Stimulated activated naive CD8-positive, alpha-beta T cell treated with anti-CD3 and anti-CD28 coated beads, Interleukin-15, Interleukin-2, amounts not matched to agents 100 ng/mL and 50 ng/mL, for 24 hours (primary cell): Measurements from ENCODE around the gene FYN.

Source experiments
- H3K27ac Mint-ChIP-seq: one replicate; pipeline ENCODE4 v1.8.0; 2021; ENCODE audit warnings: mild to moderate bottlenecking, mixed read lengths
- H3K27me3 Mint-ChIP-seq: one replicate; pipeline ENCODE4 v1.8.0; 2021; ENCODE audit warnings: mixed read lengths
- H3K36me3 Mint-ChIP-seq: one replicate; pipeline ENCODE4 v1.8.0; 2021; ENCODE audit warnings: low read depth, mixed read lengths
- H3K4me1 Mint-ChIP-seq: one replicate; pipeline ENCODE4 v1.8.0; 2021; ENCODE audit warnings: low read depth, mixed read lengths
- H3K4me3 Mint-ChIP-seq: one replicate; pipeline ENCODE4 v1.8.0; 2021; ENCODE audit warnings: mild to moderate bottlenecking, mixed read lengths
- H3K9me3 Mint-ChIP-seq: one replicate; pipeline ENCODE4 v1.8.0; 2021; ENCODE audit warnings: mixed read lengths

Gene FYN

GRCh38 chr6:111777357-111777756 is 95.9 kb downstream of the FYN start:
- H3K36me3 Mint-ChIP-seq, result peaks cover 66% of the 10 kb centered on the region
- no peaks in the 10 kb centered on the region for H3K27me3 Mint-ChIP-seq
- peaks cover 91% of the 10 kb centered on the region for H3K4me1 Mint-ChIP-seq
- H3K27ac Mint-ChIP-seq, result peak overlapping the region; percentile 88
- no peaks in the 10 kb centered on the region for H3K9me3 Mint-ChIP-seq
- H3K4me3 Mint-ChIP-seq, result peak overlapping the region; percentile 42

- no peaks in the 10 kb centered on the region for H3K9me3 Mint-ChIP-seq
- peaks cover 74% of the 10 kb centered on the region for H3K36me3 Mint-ChIP-seq
- H3K27me3 Mint-ChIP-seq, result no peaks in the 10 kb centered on the region
- H3K27ac Mint-ChIP-seq, result peak overlapping the region; percentile 82
- peak overlapping the region; percentile 34 for H3K4me3 Mint-ChIP-seq
- H3K4me1 Mint-ChIP-seq, result peaks cover 91% of the 10 kb centered on the region
Measured at GRCh38 chr6:111776236-111777221, 96.7 kb downstream of the FYN start.

- Mint-ChIP-seq H3K9me3 (no peaks in the 10 kb centered on the region), H3K4me1 (peaks cover 91% of the 10 kb centered on the region), H3K4me3 (no peak overlapping the region), H3K36me3 (peaks cover 74% of the 10 kb centered on the region), H3K27ac (peak overlapping the region; percentile 82), H3K27me3 (no peaks in the 10 kb centered on the region)
Measured at GRCh38 chr6:111775145-111775922, 97.9 kb downstream of the FYN start.

- H3K4me3 Mint-ChIP-seq, result no peak overlapping the region
- peak overlapping the region; percentile 82 for H3K27ac Mint-ChIP-seq
- peaks cover 91% of the 10 kb centered on the region for H3K4me1 Mint-ChIP-seq
- H3K27me3 Mint-ChIP-seq, result no peaks in the 10 kb centered on the region
- H3K36me3 Mint-ChIP-seq, result peaks cover 72% of the 10 kb centered on the region
- no peaks in the 10 kb centered on the region for H3K9me3 Mint-ChIP-seq
Measured at GRCh38 chr6:111774346-111774703, 98.9 kb downstream of the FYN start.

- Mint-ChIP-seq H3K36me3 (peaks cover 70% of the 10 kb centered on the region), H3K4me1 (peaks cover 91% of the 10 kb centered on the region), H3K4me3 (no peak overlapping the region), H3K9me3 (no peaks in the 10 kb centered on the region), H3K27ac (peak overlapping the region; percentile 82), H3K27me3 (no peaks in the 10 kb centered on the region)
Measured at GRCh38 chr6:111773501-111774345, 99.5 kb downstream of the FYN start.

GRCh38 chr6:111772381-111772780 is 100.9 kb downstream of the FYN start:
- peak overlapping the region; percentile 100 for H3K27ac Mint-ChIP-seq
- no peaks in the 10 kb centered on the region for H3K27me3 Mint-ChIP-seq
- H3K4me1 Mint-ChIP-seq, result peaks cover 91% of the 10 kb centered on the region
- no peak overlapping the region for H3K4me3 Mint-ChIP-seq
- H3K36me3 Mint-ChIP-seq, result peaks cover 69% of the 10 kb centered on the region
- no peaks in the 10 kb centered on the region for H3K9me3 Mint-ChIP-seq

- peak overlapping the region; percentile 19 for H3K4me3 Mint-ChIP-seq
- H3K4me1 Mint-ChIP-seq, result peaks cover 91% of the 10 kb centered on the region
- H3K27me3 Mint-ChIP-seq, result no peaks in the 10 kb centered on the region
- H3K27ac Mint-ChIP-seq, result peak overlapping the region; percentile 100
- H3K9me3 Mint-ChIP-seq, result no peaks in the 10 kb centered on the region
- peaks cover 70% of the 10 kb centered on the region for H3K36me3 Mint-ChIP-seq
Measured at GRCh38 chr6:111771629-111772028, 101.6 kb downstream of the FYN start.

- H3K4me3 Mint-ChIP-seq, result peak overlapping the region; percentile 51
- H3K27ac Mint-ChIP-seq, result peak overlapping the region; percentile 100
- H3K27me3 Mint-ChIP-seq, result no peaks in the 10 kb centered on the region
- peaks cover 91% of the 10 kb centered on the region for H3K4me1 Mint-ChIP-seq
- H3K36me3 Mint-ChIP-seq, result peaks cover 70% of the 10 kb centered on the region
- H3K9me3 Mint-ChIP-seq, result no peaks in the 10 kb centered on the region
Measured at GRCh38 chr6:111771094-111771432, 102.2 kb downstream of the FYN start.

- H3K27me3 Mint-ChIP-seq, result no peaks in the 10 kb centered on the region
- H3K4me3 Mint-ChIP-seq, result peak overlapping the region; percentile 51
- H3K36me3 Mint-ChIP-seq, result peaks cover 71% of the 10 kb centered on the region
Measured at GRCh38 chr6:111770263-111771093, 102.8 kb downstream of the FYN start.

GRCh38 chr6:111769365-111770152 is 103.7 kb downstream of the FYN start:
- no peaks in the 10 kb centered on the region for H3K27me3 Mint-ChIP-seq
- peaks cover 74% of the 10 kb centered on the region for H3K36me3 Mint-ChIP-seq
- H3K4me3 Mint-ChIP-seq, result peak overlapping the region; percentile 59
- H3K27ac Mint-ChIP-seq, result peak overlapping the region; percentile 100
- H3K4me1 Mint-ChIP-seq, result peaks cover 91% of the 10 kb centered on the region
- no peaks in the 10 kb centered on the region for H3K9me3 Mint-ChIP-seq

More at GRCh38 chr6:111770263-111771093, 102.8 kb downstream of the FYN start:
- Mint-ChIP-seq H3K27ac (peak overlapping the region; percentile 100), H3K9me3 (no peaks in the 10 kb centered on the region), H3K4me1 (peaks cover 91% of the 10 kb centered on the region)

- Mint-ChIP-seq H3K27me3 (no peaks in the 10 kb centered on the region), H3K4me3 (peak overlapping the region; percentile 51), H3K4me1 (peaks cover 93% of the 10 kb centered on the region), H3K9me3 (no peaks in the 10 kb centered on the region), H3K36me3 (peaks cover 82% of the 10 kb centered on the region), H3K27ac (peak overlapping the region; percentile 100)
Measured at GRCh38 chr6:111768431-111768770, 104.9 kb downstream of the FYN start.

GRCh38 chr6:111767752-111768430 is 105.4 kb downstream of the FYN start:
- H3K27ac Mint-ChIP-seq, result peak overlapping the region; percentile 100
- H3K36me3 Mint-ChIP-seq, result peaks cover 88% of the 10 kb centered on the region
- no peaks in the 10 kb centered on the region for H3K27me3 Mint-ChIP-seq
- H3K4me1 Mint-ChIP-seq, result peaks cover 98% of the 10 kb centered on the region
- peak overlapping the region; percentile 51 for H3K4me3 Mint-ChIP-seq
- H3K9me3 Mint-ChIP-seq, result no peaks in the 10 kb centered on the region
